Measurements from ENCODE around the gene NPIPA3.
"Not testable (repeated sequence)": the region's sequence is repeated elsewhere in the genome, so short reads cannot be mapped to it uniquely, and the experiment has no call there.

The NPIPA3 gene

GRCh38 chr16:14742273-14743128 lies 39.3 kb downstream of the NPIPA3 start, which contains the start of gene NPIPA2:
TSS of gene NPIPA2 (plus strand) at chr16:14742533. CDS start at chr16:14748066, 5,533 bp downstream.
- DNase-seq = not testable (repeated sequence)

- not testable (repeated sequence) for DNase-seq
Observed at GRCh38 chr16:14773654-14774053, 70.4 kb downstream of the NPIPA3 start.

DNA sequence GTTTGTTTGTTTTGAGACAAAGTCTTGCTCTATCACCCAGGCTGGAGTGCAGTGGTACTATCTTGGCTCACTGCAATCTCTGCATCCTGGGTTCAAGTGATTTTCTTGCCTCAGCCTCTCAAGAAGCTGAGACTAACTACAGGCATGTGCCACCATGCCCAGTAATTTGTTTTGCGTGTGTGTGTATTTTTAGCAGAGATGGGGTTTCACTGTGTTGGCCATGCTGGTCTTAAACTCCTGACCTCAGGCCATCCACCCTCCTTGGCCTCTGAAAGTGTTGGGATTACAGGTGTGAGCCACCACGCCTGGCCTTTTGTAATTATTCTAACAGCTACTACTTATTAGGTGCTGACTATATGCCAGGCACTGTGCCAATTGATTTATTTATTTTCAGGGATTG lies 72.4 kb downstream of the NPIPA3 start:
- DNase-seq = not testable (repeated sequence)
